Fibroblast of skin of back (primary cell): ENCODE results near the gene STAG2. TPM values are rescaled to one million over a fixed set of nuclear protein-coding genes. Genes with fewer than 3 reads are reported as not detected.
"Not testable (repeated sequence)": the region's sequence is repeated elsewhere in the genome, so short reads cannot be mapped to it uniquely, and the experiment has no call there.

Experiments
- DNase-seq: peaks from one replicate; pipeline ENCODE4 v3.0.0-alpha.2; 2013
- polyA plus RNA-seq, 2 experiments: library from polyadenylated mRNA; unstranded; fragments of 120-200 nt; gene quantifications; one replicate each; pipeline ENCODE4 v1.2.1, GENCODE V29; 2013; ENCODE audit not compliant: insufficient read length in 2 of 2

Gene STAG2
- 30.4 TPM for polyA plus RNA-seq (2013, experiment 1 of 2; ENCODE audit: insufficient read length)
- 28.3 TPM for polyA plus RNA-seq (2013, experiment 2 of 2; ENCODE audit: insufficient read length)

- peak; percentile 89 for DNase-seq
Measured at GRCh38 chrX:123961268-123962005, at the start of gene STAG2. TSS of gene STAG2 (plus strand) at chrX:123961706. CDS start at chrX:124022628, 60,922 bp downstream.

GRCh38 chrX:123917069-123917468, 44.4 kb upstream of the STAG2 start:
- no peak for DNase-seq

- DNase-seq: no peak
Measured at GRCh38 chrX:123918106-123918721, 43.3 kb upstream of the STAG2 start.

GRCh38 chrX:123920105-123920785, 41.3 kb upstream of the STAG2 start:
- DNase-seq: peak; percentile 78

- DNase-seq: no peak
Measured at GRCh38 chrX:123923211-123923610, 38.3 kb upstream of the STAG2 start.

- DNase-seq: no peak
Measured at GRCh38 chrX:123924186-123924585, 37.3 kb upstream of the STAG2 start.

- DNase-seq: no peak
Measured at GRCh38 chrX:123927845-123928244, 33.7 kb upstream of the STAG2 start.

GRCh38 chrX:123932055-123932454, 29.5 kb upstream of the STAG2 start:
- not testable (repeated sequence) for DNase-seq

GRCh38 chrX:123943074-123943473, 18.4 kb upstream of the STAG2 start:
- DNase-seq: no peak

GRCh38 chrX:123943488-123943887, 18.0 kb upstream of the STAG2 start:
- DNase-seq: no peak

- DNase-seq: no peak
Measured at GRCh38 chrX:123949846-123950245, 11.7 kb upstream of the STAG2 start.

- DNase-seq: peak; percentile 20
Measured at GRCh38 chrX:123959281-123960063, 2.0 kb upstream of the STAG2 start.

GRCh38 chrX:123960956-123961267, 594 bp upstream of the STAG2 start:
- no peak for DNase-seq

- no peak for DNase-seq
Measured at GRCh38 chrX:123962006-123962467, 531 bp downstream of the STAG2 start.

- peak; percentile 94 for DNase-seq
Measured at GRCh38 chrX:123962794-123963373, 1.4 kb downstream of the STAG2 start.

- DNase-seq: peak; percentile 31
Measured at GRCh38 chrX:123964156-123964834, 2.8 kb downstream of the STAG2 start.

GRCh38 chrX:123965712-123966111, 4.2 kb downstream of the STAG2 start:
- no peak for DNase-seq

- DNase-seq: no peak
Measured at GRCh38 chrX:123967497-123967896, 6.0 kb downstream of the STAG2 start.

- DNase-seq: no peak
Measured at GRCh38 chrX:123968383-123969050, 7.0 kb downstream of the STAG2 start.

- no peak for DNase-seq
Measured at GRCh38 chrX:123971982-123972381, 10.5 kb downstream of the STAG2 start.

- no peak for DNase-seq
Measured at GRCh38 chrX:123973921-123974320, 12.4 kb downstream of the STAG2 start.
